Measurements from ENCODE around the gene UQCC2.

- TF ChIP-seq CTCF (IDR thresholded peaks at IDR 0.05; ENCODE audit: low read length) (no peak), EZH2 (IDR thresholded peaks at IDR 0.05; ENCODE audit: borderline replicate concordance, low read length) (no peak)
These were observed 44.9 kb upstream of the UQCC2 start for GRCh38 chr6:33756211-33756954.
